Muscle layer of duodenum (tissue), 2 donors: ENCODE data around the gene OR1N1.
"Not testable (repeated sequence)": the region's sequence is repeated elsewhere in the genome, so short reads cannot be mapped to it uniquely, and the experiment has no call there.

Source experiments
- H3K27ac ChIP-seq: one replicate; pipeline ENCODE4 v1.7.0; 2013; ENCODE audit warnings: mild to moderate bottlenecking, low read length
- H3K27me3 ChIP-seq: one replicate; pipeline ENCODE4 v1.7.0; 2013; ENCODE audit warnings: low read depth, mild to moderate bottlenecking, control low read depth, low read length
- H3K36me3 ChIP-seq, 2 donors: one replicate each; pipeline ENCODE4 v1.7.0; 2013; ENCODE audit warnings: low read length in 2 of 2, control low read depth in 1 of 2, mild to moderate bottlenecking in 1 of 2; ENCODE audit not compliant: insufficient read depth in 2 of 2, control insufficient read depth in 1 of 2
- H3K4me1 ChIP-seq, 2 donors: one replicate each; pipeline ENCODE4 v1.7.0; 2013; ENCODE audit warnings: low read length in 2 of 2, mild to moderate bottlenecking in 2 of 2, control low read depth in 1 of 2, moderate library complexity in 1 of 2; ENCODE audit not compliant: insufficient read depth in 2 of 2, control insufficient read depth in 1 of 2
- H3K4me3 ChIP-seq, 2 donors: one replicate each; pipeline ENCODE4 v1.7.0; 2013; ENCODE audit warnings: low read length in 2 of 2, low read depth in 1 of 2, mild to moderate bottlenecking in 1 of 2
- H3K9me3 ChIP-seq, 2 donors: one replicate each; pipeline ENCODE4 v1.7.0; 2013; ENCODE audit warnings: low read length in 2 of 2, control low read depth in 1 of 2, mild to moderate bottlenecking in 1 of 2; ENCODE audit not compliant: control insufficient read depth in 1 of 2
- donor health status: healthy.

Gene OR1N1

DNA sequence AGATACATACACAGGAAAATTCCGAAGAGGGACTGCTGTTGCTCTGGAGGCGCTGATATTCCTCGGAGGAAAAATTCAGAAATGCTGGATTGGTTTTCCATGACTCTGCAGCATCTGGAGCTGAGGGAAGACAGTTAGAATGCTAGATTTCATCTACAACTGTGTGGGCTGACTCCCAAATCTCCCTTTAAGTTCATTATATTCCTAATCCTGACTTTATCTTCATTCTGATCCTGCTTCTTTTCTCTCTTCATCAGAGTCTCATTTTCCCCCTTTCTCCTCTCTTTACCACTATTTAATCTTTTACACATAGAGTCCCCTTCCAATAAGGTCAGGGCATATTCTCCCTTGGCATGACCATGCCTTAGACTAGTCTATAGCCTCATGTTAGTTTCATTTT, at the start of gene OR1N1:
OR1N1 (minus strand) TSS at position 101 of the 400 bp plus-strand sequence; CDS start at position 101, 0 bp downstream.
- H3K4me1 ChIP-seq = no peaks in the 10 kb centered on the region
- no peaks in the 10 kb centered on the region for H3K27me3 ChIP-seq
- no peaks in the 10 kb centered on the region for H3K9me3 ChIP-seq
- no peak within 1 kb of the TSS for H3K27ac ChIP-seq
- H3K4me3 ChIP-seq = no peak within 1 kb of the TSS
- H3K36me3 ChIP-seq = no peaks in the 10 kb centered on the region

DNA sequence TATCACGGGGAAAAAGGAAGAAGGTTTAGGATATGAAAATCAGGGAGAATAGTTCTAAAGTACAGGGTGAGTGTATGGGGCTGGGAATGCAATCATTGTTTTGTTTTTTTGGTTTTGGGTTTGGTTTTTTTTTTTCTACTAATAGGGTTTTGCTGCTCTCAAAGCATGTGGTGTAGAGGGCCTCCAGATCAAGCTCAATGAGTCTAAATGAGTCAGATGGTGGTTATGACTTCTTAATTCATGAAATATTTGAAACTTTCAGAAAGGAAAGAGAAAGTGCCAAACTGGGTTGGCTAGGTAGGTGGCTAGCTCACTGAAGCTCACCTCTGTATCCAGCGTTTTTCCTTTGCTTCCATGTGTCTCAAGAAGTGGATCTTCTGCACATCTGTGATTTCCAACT, 45.4 kb upstream of the OR1N1 start:
- Histone ChIP-seq H3K27me3 (no peaks in the 10 kb centered on the region), H3K4me3 (no peak overlapping the region), H3K9me3 (peaks cover 0 to 3% of the 10 kb centered on the region in 2 donors), H3K36me3 (no peaks in the 10 kb centered on the region), H3K27ac (no peak overlapping the region), H3K4me1 (no peaks in the 10 kb centered on the region)

DNA sequence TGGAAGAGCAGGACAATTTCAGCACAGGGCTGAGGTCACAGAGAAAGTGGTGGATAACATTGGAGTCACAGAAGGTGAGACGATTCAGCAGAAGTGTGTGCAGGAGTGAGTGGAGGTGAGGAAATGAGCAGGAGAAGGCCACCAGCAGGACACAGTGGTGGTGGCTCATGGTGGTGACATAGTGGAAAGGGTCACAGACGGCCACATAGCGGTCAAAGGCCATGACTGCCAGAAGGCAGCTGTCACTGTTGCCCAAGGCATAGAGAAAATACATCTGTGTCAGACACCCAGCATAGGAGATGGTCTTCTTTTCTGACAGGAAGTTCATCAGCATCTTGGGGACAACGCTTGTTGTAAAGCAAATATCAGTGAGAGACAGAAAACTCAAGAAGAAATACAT, 40.8 kb upstream of the OR1N1 start:
- Histone ChIP-seq H3K27me3 (no peaks in the 10 kb centered on the region), H3K36me3 (no peaks in the 10 kb centered on the region), H3K4me1 (no peaks in the 10 kb centered on the region), H3K27ac (no peak overlapping the region), H3K9me3 (no peaks in the 10 kb centered on the region), H3K4me3 (no peak overlapping the region)

DNA sequence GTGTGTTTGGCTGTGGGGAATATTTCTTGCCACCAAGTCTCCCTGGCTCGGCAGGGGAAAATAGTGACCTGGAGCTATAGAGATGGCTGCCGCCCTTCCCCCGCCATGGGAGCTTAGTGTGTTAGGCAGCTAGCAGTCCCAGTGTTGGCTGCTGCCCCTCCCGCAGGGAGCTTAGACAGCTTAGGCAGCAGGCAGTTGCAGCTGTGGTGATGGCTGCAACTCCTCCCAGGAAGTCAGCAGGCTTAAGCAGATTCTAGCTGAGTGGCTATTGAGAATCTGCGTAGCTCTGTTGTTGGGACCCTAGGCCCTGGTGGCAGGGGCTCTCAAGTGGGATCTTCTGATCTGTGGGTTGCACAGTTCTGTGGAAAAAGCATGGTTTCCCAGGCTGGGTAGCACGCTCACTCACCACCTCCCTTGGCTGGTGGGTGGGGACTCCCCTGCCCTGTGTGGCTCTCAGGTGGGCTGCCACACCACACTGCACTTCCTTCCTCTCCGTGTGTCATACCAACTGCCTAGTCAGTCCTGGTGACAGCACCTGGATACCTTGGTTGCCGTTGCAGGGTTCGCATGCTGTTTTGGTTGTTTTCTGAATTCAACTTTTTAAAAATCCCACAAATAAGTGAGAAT, 35.2 kb upstream of the OR1N1 start:
- Histone ChIP-seq H3K36me3 (no peaks in the 10 kb centered on the region), H3K27me3 (no peaks in the 10 kb centered on the region), H3K4me1 (no peaks in the 10 kb centered on the region), H3K27ac (no peak overlapping the region), H3K4me3 (no peak overlapping the region), H3K9me3 (peaks cover 0 to 3% of the 10 kb centered on the region in 2 donors)

- no peak overlapping the region for H3K27ac ChIP-seq
- peaks cover 0 to 3% of the 10 kb centered on the region in 2 donors for H3K9me3 ChIP-seq
- H3K27me3 ChIP-seq = no peaks in the 10 kb centered on the region
- no peaks in the 10 kb centered on the region for H3K4me1 ChIP-seq
- no peak overlapping the region for H3K4me3 ChIP-seq
- no peaks in the 10 kb centered on the region for H3K36me3 ChIP-seq
Observed at GRCh38 chr9:122561446-122561845, 34.4 kb upstream of the OR1N1 start.

DNA sequence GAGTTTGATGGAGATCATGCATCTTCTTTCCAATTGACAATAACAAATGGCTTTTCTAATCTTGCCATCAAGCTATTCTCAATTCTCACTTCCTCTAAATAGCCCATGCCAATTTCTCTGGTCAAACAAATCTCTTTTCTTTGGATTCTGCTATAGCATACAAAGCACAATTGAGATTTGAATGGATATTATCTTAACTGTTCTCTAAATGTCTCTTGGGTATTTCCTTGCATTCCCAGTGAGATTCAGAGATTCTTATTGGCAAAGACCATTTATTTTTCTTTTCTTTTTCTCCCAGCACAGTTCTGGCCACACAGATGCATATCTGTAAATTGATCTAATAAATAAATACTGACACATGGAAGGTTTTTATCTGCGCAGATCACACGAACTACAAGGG, 25.7 kb upstream of the OR1N1 start, which contains the start of gene OR1N2:
OR1N2 (plus strand) TSS at position 301 of the 400 bp plus-strand sequence. CDS start 100 bp downstream, outside the sequence.
- H3K9me3 ChIP-seq = no peaks in the 10 kb centered on the region
- H3K36me3 ChIP-seq = no peaks in the 10 kb centered on the region
- no peaks in the 10 kb centered on the region for H3K27me3 ChIP-seq
- no peak within 1 kb of the TSS for H3K4me3 ChIP-seq
- no peaks in the 10 kb centered on the region for H3K4me1 ChIP-seq
- no peak within 1 kb of the TSS for H3K27ac ChIP-seq

DNA sequence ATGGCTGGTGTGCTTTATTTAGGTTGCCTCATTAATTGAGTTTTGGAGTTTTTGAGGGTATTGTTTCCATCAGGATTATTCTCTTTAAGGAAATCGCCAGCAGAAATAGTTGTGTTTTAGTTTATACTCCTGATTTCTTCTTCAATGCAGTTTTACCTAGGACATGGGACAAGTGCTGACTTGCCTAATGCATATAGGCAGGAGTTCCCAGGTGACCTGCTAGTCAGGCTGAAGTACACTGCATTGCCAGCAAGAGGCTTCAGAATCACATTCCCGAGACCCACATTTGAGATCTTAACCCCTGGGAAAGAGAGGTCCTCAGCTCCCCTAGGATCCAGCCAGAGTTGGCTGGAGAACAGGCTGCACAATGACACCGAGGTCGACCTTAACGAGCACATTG, 24.3 kb upstream of the OR1N1 start:
- Histone ChIP-seq H3K27ac (no peak overlapping the region), H3K36me3 (no peaks in the 10 kb centered on the region), H3K27me3 (no peaks in the 10 kb centered on the region), H3K4me3 (no peak overlapping the region), H3K9me3 (no peaks in the 10 kb centered on the region), H3K4me1 (no peaks in the 10 kb centered on the region)

DNA sequence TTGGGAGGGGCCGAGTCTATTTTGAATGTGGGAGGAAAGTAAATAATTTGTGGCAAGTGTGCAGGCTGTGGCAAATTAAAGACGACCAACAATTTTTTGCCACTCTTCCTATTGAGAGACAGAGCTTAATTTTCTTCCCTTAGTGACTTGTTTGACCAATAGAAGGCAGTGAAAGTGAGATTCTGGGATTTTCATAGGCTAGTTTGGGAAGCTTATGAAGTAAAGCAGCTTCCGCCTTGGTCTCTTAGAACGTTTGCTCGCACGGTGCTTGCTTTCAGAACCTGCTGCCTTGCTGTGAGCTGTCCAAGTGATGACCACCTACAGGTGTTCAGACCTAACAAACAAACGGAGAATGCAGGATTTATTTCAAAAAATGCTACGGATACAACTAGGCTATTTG, 19.1 kb upstream of the OR1N1 start:
- Histone ChIP-seq H3K4me1 (no peaks in the 10 kb centered on the region), H3K27me3 (no peaks in the 10 kb centered on the region), H3K27ac (no peak overlapping the region), H3K9me3 (no peaks in the 10 kb centered on the region), H3K36me3 (no peaks in the 10 kb centered on the region), H3K4me3 (no peak overlapping the region)

- Histone ChIP-seq H3K36me3 (no peaks in the 10 kb centered on the region), H3K27ac (no peak overlapping the region), H3K4me3 (no peak overlapping the region), H3K9me3 (no peaks in the 10 kb centered on the region), H3K4me1 (no peaks in the 10 kb centered on the region), H3K27me3 (no peaks in the 10 kb centered on the region)
Observed at GRCh38 chr9:122538757-122539156, 11.7 kb upstream of the OR1N1 start.

DNA sequence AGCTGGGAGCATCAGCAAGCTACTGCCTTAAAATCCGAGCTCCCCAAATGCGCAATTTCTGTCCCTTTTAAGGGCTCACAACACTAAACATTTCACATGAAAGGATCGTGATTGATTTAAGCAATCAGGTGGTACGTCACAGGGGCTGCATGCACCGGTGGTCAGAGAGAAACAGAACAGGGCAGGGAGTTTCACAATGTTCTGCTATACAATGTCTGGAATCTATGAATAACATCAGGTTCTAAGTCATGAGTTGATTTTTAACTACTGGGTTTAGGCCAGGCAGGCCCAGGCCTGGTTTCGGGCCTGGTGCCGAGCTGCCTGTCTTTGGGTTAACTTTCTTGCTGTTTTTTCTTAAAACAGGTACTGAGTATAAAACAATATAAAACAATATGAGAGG, 10.0 kb upstream of the OR1N1 start:
- H3K4me3 ChIP-seq, H3K27me3 ChIP-seq, H3K27ac ChIP-seq, H3K36me3 ChIP-seq, H3K9me3 ChIP-seq, H3K4me1 ChIP-seq: not testable (repeated sequence)

GRCh38 chr9:122536134-122536533, 9.0 kb upstream of the OR1N1 start:
- Histone ChIP-seq H3K9me3 (no peaks in the 10 kb centered on the region), H3K27ac (no peak overlapping the region), H3K36me3 (no peaks in the 10 kb centered on the region), H3K4me1 (no peaks in the 10 kb centered on the region), H3K4me3 (no peak overlapping the region), H3K27me3 (no peaks in the 10 kb centered on the region)

GRCh38 chr9:122531157-122531556, 4.1 kb upstream of the OR1N1 start:
- not testable (repeated sequence) for H3K36me3 ChIP-seq, H3K27ac ChIP-seq

More at GRCh38 chr9:122531157-122531556, 4.1 kb upstream of the OR1N1 start:
- not testable (repeated sequence) for H3K9me3 ChIP-seq, H3K4me3 ChIP-seq, H3K27me3 ChIP-seq, H3K4me1 ChIP-seq
